BLaER1 treated with 17β-estradiol and CSF1 and Interleukin-3, amounts not matched to agents 10 nM and 100 nM (cell line): Measurements from ENCODE around the gene KMT5B.

Source experiments
- H3K27ac ChIP-seq, 11 experiments: shearing (Covaris generic); formaldehyde crosslinking; 2 replicates each; pipeline ENCODE4 v1.8.1; 2022
- H3K27me3 ChIP-seq, 11 experiments: shearing (Covaris generic); formaldehyde crosslinking; 2 replicates each; pipeline ENCODE4 v1.8.1; 2022
- H3K36me3 ChIP-seq, 11 experiments: shearing (Covaris generic); formaldehyde crosslinking; 2 replicates each; pipeline ENCODE4 v1.8.1; 2022
- H3K4me1 ChIP-seq, 10 experiments: shearing (Covaris generic); formaldehyde crosslinking; 2 replicates each; pipeline ENCODE4 v1.8.1; 2022
- H3K4me2 ChIP-seq, 11 experiments: shearing (Covaris generic); formaldehyde crosslinking; 2 replicates each; pipeline ENCODE4 v1.8.1; 2022
- H3K4me3 ChIP-seq, 10 experiments: shearing (Covaris generic); formaldehyde crosslinking; 2 replicates each; pipeline ENCODE4 v1.8.1; 2022
- H3K9ac ChIP-seq, 11 experiments: shearing (Covaris generic); formaldehyde crosslinking; 2 replicates each; pipeline ENCODE4 v1.8.1; 2022
- H3K9me3 ChIP-seq, 11 experiments: shearing (Covaris generic); formaldehyde crosslinking; replicated peaks in 1 of 11; 2 replicates each; pipeline ENCODE4 v1.8.1; 2022
- H4K20me1 ChIP-seq, 11 experiments: shearing (Covaris generic); formaldehyde crosslinking; 2 replicates each; pipeline ENCODE4 v1.8.1; 2022
- Cebpa-rat ChIP-seq, 11 experiments: shearing (Covaris generic); IDR thresholded peaks; 2 replicates each; pipeline ENCODE4 v1.8.1; 2022

The KMT5B gene

GRCh38 chr11:68199295-68199987 lies 13.7 kb downstream of the KMT5B start:
- Histone ChIP-seq H3K27ac (no peak overlapping the region), H4K20me1 (peaks cover 98 to 100% (median 100%) of the 10 kb centered on the region in 11 experiments)

GRCh38 chr11:68196219-68196618 lies 16.9 kb downstream of the KMT5B start:
- Histone ChIP-seq H3K36me3 (peaks cover 0 to 7% (median 0%) of the 10 kb centered on the region in 11 experiments; a peak in 1 of 22 replicates), H3K27ac (no peak overlapping the region), H3K4me3 (no peak overlapping the region), H3K9me3 (no peaks in the 10 kb centered on the region), H3K9ac (no peak overlapping the region), H3K27me3 (no peaks in the 10 kb centered on the region), H3K4me2 (peak overlapping the region in 5 of 11 experiments; percentile 2 to 45 (median 32); a peak in 3 of 22 replicates), H4K20me1 (peaks cover 98 to 100% (median 100%) of the 10 kb centered on the region in 11 experiments), H3K4me1 (peaks cover 27 to 67% (median 50%) of the 10 kb centered on the region in 10 experiments)
- no peak for TF ChIP-seq Cebpa-rat (IDR thresholded peaks at IDR 0.05)

More at GRCh38 chr11:68199295-68199987, 13.7 kb downstream of the KMT5B start:
- Histone ChIP-seq H3K27me3 (no peaks in the 10 kb centered on the region), H3K9ac (peak overlapping the region in 2 of 11 experiments; percentile 11 to 18; a peak in 1 of 22 replicates), H3K4me3 (no peak overlapping the region), H3K4me2 (peak overlapping the region; percentile 25 to 65 (median 49)), H3K4me1 (peaks cover 40 to 82% (median 66%) of the 10 kb centered on the region in 10 experiments), H3K36me3 (peaks cover 0 to 7% (median 0%) of the 10 kb centered on the region in 11 experiments; a peak in 1 of 22 replicates), H3K9me3 (no peaks in the 10 kb centered on the region)
- TF ChIP-seq Cebpa-rat (IDR thresholded peaks at IDR 0.05), result no peak

GRCh38 chr11:68194675-68195294 lies 18.3 kb downstream of the KMT5B start:
- Histone ChIP-seq H4K20me1 (peaks cover 95 to 100% (median 100%) of the 10 kb centered on the region in 11 experiments), H3K9me3 (no peaks in the 10 kb centered on the region), H3K9ac (no peak overlapping the region), H3K4me1 (peaks cover 16 to 52% (median 41%) of the 10 kb centered on the region in 10 experiments), H3K4me3 (no peak overlapping the region), H3K4me2 (peak overlapping the region in 7 of 11 experiments; percentile 2 to 50 (median 43); a peak in 10 of 22 replicates), H3K27me3 (no peaks in the 10 kb centered on the region), H3K36me3 (peaks cover 0 to 6% (median 2%) of the 10 kb centered on the region in 11 experiments; a peak in 3 of 22 replicates), H3K27ac (no peak overlapping the region)
- no peak for TF ChIP-seq Cebpa-rat (IDR thresholded peaks at IDR 0.05)

- no peaks in the 10 kb centered on the region for H3K9me3 ChIP-seq
- TF ChIP-seq Cebpa-rat (IDR thresholded peaks at IDR 0.05), result no peak
- H3K27ac ChIP-seq, result no peak overlapping the region
- peaks cover 8 to 17% (median 12%) of the 10 kb centered on the region in 11 experiments; a peak in 19 of 22 replicates for H3K36me3 ChIP-seq
- peaks cover 90 to 100% (median 99%) of the 10 kb centered on the region in 11 experiments for H4K20me1 ChIP-seq
- no peak overlapping the region for H3K9ac ChIP-seq
- H3K4me2 ChIP-seq, result peak overlapping the region in 1 of 11 experiments; percentile 26; a peak in 1 of 22 replicates
- no peaks in the 10 kb centered on the region for H3K27me3 ChIP-seq
- H3K4me1 ChIP-seq, result peaks cover 19 to 40% (median 32%) of the 10 kb centered on the region in 10 experiments
- no peak overlapping the region for H3K4me3 ChIP-seq
Observed at GRCh38 chr11:68193018-68193417, 20.1 kb downstream of the KMT5B start.

- no peak for TF ChIP-seq Cebpa-rat (IDR thresholded peaks at IDR 0.05)
- H4K20me1 ChIP-seq, result peaks cover 84 to 100% (median 99%) of the 10 kb centered on the region in 11 experiments
- H3K36me3 ChIP-seq, result peaks cover 10 to 28% (median 21%) of the 10 kb centered on the region in 11 experiments; a peak in 20 of 22 replicates
- no peak overlapping the region for H3K4me2 ChIP-seq
- no peaks in the 10 kb centered on the region for H3K27me3 ChIP-seq
- H3K9ac ChIP-seq, result no peak overlapping the region
- no peak overlapping the region for H3K4me3 ChIP-seq
- peaks cover 19 to 37% (median 33%) of the 10 kb centered on the region in 10 experiments for H3K4me1 ChIP-seq
- no peaks in the 10 kb centered on the region for H3K9me3 ChIP-seq
- no peak overlapping the region for H3K27ac ChIP-seq
Observed at GRCh38 chr11:68191661-68192579, 21.2 kb downstream of the KMT5B start.

GRCh38 chr11:68189888-68190287 lies 23.2 kb downstream of the KMT5B start:
- peaks cover 74 to 99% (median 95%) of the 10 kb centered on the region in 11 experiments for H4K20me1 ChIP-seq
- no peak for TF ChIP-seq Cebpa-rat (IDR thresholded peaks at IDR 0.05)
- peaks cover 25 to 47% (median 40%) of the 10 kb centered on the region in 11 experiments for H3K36me3 ChIP-seq

GRCh38 chr11:68189082-68189481 lies 24.0 kb downstream of the KMT5B start:
- Histone ChIP-seq H3K9me3 (no peaks in the 10 kb centered on the region), H3K9ac (no peak overlapping the region), H3K4me3 (no peak overlapping the region), H3K27ac (no peak overlapping the region), H3K27me3 (no peaks in the 10 kb centered on the region), H3K36me3 (peaks cover 33 to 55% (median 48%) of the 10 kb centered on the region in 11 experiments), H3K4me2 (peak overlapping the region in 4 of 11 experiments; percentile 11 to 52 (median 28); a peak in 4 of 22 replicates), H4K20me1 (peaks cover 66 to 95% (median 88%) of the 10 kb centered on the region in 11 experiments), H3K4me1 (peaks cover 7 to 30% (median 17%) of the 10 kb centered on the region in 10 experiments; a peak in 19 of 20 replicates)
- no peak for TF ChIP-seq Cebpa-rat (IDR thresholded peaks at IDR 0.05)

More at GRCh38 chr11:68189888-68190287, 23.2 kb downstream of the KMT5B start:
- Histone ChIP-seq H3K9me3 (no peaks in the 10 kb centered on the region), H3K27ac (no peak overlapping the region), H3K4me1 (peaks cover 10 to 30% (median 19%) of the 10 kb centered on the region in 10 experiments), H3K4me3 (no peak overlapping the region), H3K27me3 (no peaks in the 10 kb centered on the region), H3K9ac (no peak overlapping the region), H3K4me2 (no peak overlapping the region; a peak in 1 of 22 replicates)

- no peak overlapping the region for H3K4me2 ChIP-seq
- TF ChIP-seq Cebpa-rat (IDR thresholded peaks at IDR 0.05), result no peak
- no peaks in the 10 kb centered on the region for H3K9me3 ChIP-seq
- no peak overlapping the region for H3K9ac ChIP-seq
- peaks cover 61 to 86% (median 79%) of the 10 kb centered on the region in 11 experiments for H3K36me3 ChIP-seq
- no peak overlapping the region for H3K27ac ChIP-seq
- H3K4me1 ChIP-seq, result peaks cover 0 to 22% (median 17%) of the 10 kb centered on the region in 10 experiments; a peak in 13 of 20 replicates
- peaks cover 36 to 84% (median 58%) of the 10 kb centered on the region in 11 experiments; a peak in 21 of 22 replicates for H4K20me1 ChIP-seq
- no peak overlapping the region for H3K4me3 ChIP-seq
- no peaks in the 10 kb centered on the region for H3K27me3 ChIP-seq
Observed at GRCh38 chr11:68186061-68186460, 27.0 kb downstream of the KMT5B start.
